HG02870 (cell line): ENCODE results near the gene PLXNC1.

Source experiments
- ATAC-seq: cut with Tn5 transposase; IDR thresholded peaks from one replicate; pipeline ENCODE4 v1.9.1; 2021; ENCODE audit warnings: mild to moderate bottlenecking, moderate library complexity; ENCODE audit not compliant: unreplicated experiment

The PLXNC1 gene

GRCh38 chr12:94178882-94179281, 30.5 kb downstream of the PLXNC1 start:
- ATAC-seq, result no peak

- ATAC-seq, result no peak
Observed at GRCh38 chr12:94179723-94180122, 31.3 kb downstream of the PLXNC1 start.

GRCh38 chr12:94180558-94181296, 32.4 kb downstream of the PLXNC1 start:
- ATAC-seq, result no peak

GRCh38 chr12:94182986-94183707, 34.8 kb downstream of the PLXNC1 start:
- ATAC-seq, result no peak

- no peak for ATAC-seq
Observed at GRCh38 chr12:94183708-94184379, 35.5 kb downstream of the PLXNC1 start.

GRCh38 chr12:94184995-94185719, 36.8 kb downstream of the PLXNC1 start:
- ATAC-seq, result no peak

- ATAC-seq, result no peak
Observed at GRCh38 chr12:94185801-94186200, 37.4 kb downstream of the PLXNC1 start.

GRCh38 chr12:94186278-94187241, 38.2 kb downstream of the PLXNC1 start:
- ATAC-seq, result no peak

- no peak for ATAC-seq
Observed at GRCh38 chr12:94187361-94187760, 39.0 kb downstream of the PLXNC1 start.

- peak; percentile 8 for ATAC-seq
Observed at GRCh38 chr12:94190623-94191022, 42.2 kb downstream of the PLXNC1 start.

- ATAC-seq, result peak; percentile 85
Observed at GRCh38 chr12:94191023-94191422, 42.6 kb downstream of the PLXNC1 start.

GRCh38 chr12:94191811-94192210, 43.4 kb downstream of the PLXNC1 start:
- no peak for ATAC-seq

GRCh38 chr12:94192506-94192905, 44.1 kb downstream of the PLXNC1 start:
- ATAC-seq, result no peak

GRCh38 chr12:94193168-94193567, 44.8 kb downstream of the PLXNC1 start:
- ATAC-seq, result no peak

- no peak for ATAC-seq
Observed at GRCh38 chr12:94195483-94195882, 47.1 kb downstream of the PLXNC1 start.

GRCh38 chr12:94198469-94198868, 50.1 kb downstream of the PLXNC1 start:
- ATAC-seq, result no peak

- ATAC-seq, result no peak
Observed at GRCh38 chr12:94198872-94199271, 50.5 kb downstream of the PLXNC1 start.

- ATAC-seq, result no peak
Observed at GRCh38 chr12:94200069-94200468, 51.7 kb downstream of the PLXNC1 start.

- no peak for ATAC-seq
Observed at GRCh38 chr12:94200695-94201094, 52.3 kb downstream of the PLXNC1 start.
